ENCODE data around the gene RASA2.

RASA2 gene

DNA sequence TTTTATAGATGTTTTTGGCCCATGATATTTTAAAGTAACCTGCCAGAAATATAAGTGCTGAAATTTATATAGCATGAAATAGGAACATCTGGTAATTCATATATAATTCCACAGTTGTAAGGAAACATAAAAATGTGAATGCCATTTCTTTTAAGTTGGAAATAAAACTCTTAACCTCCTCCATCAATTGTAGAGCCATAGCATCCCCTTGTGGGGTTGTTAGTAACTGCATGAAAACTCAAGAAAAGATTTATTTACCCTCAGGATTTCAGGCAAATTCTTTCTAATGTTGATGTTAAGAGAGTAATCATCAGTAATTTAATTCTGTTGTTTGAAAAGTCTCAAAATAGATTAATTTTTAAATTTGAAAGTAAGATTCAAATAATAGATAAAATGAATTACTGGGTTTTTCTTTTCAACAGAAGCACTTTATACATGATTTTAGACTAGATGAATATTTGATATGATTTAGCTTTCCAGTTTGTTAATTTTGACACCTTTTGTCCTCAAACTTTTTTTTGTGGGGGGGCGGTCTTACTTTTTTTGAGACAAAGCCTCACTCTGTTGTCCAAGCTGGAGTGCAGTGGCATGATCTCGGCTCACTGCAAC, 74.7 kb downstream of the RASA2 start:
- Histone ChIP-seq H3K27me3 (ENCODE audit: control insufficient read depth, insufficient read depth, low read length) (no peaks in the 10 kb centered on the region), H3K36me3 (ENCODE audit: control insufficient read depth, insufficient read depth, low read length) (no peaks in the 10 kb centered on the region)

DNA sequence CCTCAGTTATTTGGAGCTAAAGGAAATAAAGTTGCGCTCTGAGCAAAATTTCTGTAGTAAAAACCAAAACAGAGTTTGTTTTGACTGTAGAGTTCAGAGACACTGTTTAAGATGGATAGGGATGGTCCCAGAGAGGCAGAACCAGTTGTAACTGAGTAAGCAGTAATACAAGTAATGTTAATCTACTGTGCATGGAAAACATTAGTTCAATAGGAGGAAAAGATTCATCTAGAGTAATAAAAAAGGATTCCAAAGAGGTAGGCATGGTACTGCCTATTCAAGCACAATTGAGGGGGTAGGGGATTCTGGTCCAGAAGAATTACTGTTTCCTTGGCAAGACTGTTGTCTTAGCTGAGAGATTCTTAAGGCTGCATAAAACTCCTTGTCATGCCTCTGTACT, 77.4 kb downstream of the RASA2 start:
- H3K27me3 ChIP-seq (ENCODE audit: control insufficient read depth, insufficient read depth, low read length), result no peaks in the 10 kb centered on the region
- H3K4me3 ChIP-seq (ENCODE audit: low read depth, low read length), result no peak overlapping the region
- H3K4me1 ChIP-seq (ENCODE audit: control insufficient read depth, insufficient read depth, low read length), result no peaks in the 10 kb centered on the region
- no peaks in the 10 kb centered on the region for H3K9me3 ChIP-seq (ENCODE audit: control insufficient read depth, insufficient read depth, low read length)
- H3K36me3 ChIP-seq (ENCODE audit: control insufficient read depth, insufficient read depth, low read length), result no peaks in the 10 kb centered on the region
- H3K9ac ChIP-seq (ENCODE audit: low read depth, low read length), result no peak overlapping the region

More for the DNA sequence above, 74.7 kb downstream of the RASA2 start:
- H3K9me3 ChIP-seq (ENCODE audit: control insufficient read depth, insufficient read depth, low read length), result no peaks in the 10 kb centered on the region
- H3K9ac ChIP-seq (ENCODE audit: low read depth, low read length), result no peak overlapping the region
- H3K4me3 ChIP-seq (ENCODE audit: low read depth, low read length), result no peak overlapping the region
- H3K4me1 ChIP-seq (ENCODE audit: control insufficient read depth, insufficient read depth, low read length), result no peaks in the 10 kb centered on the region

DNA sequence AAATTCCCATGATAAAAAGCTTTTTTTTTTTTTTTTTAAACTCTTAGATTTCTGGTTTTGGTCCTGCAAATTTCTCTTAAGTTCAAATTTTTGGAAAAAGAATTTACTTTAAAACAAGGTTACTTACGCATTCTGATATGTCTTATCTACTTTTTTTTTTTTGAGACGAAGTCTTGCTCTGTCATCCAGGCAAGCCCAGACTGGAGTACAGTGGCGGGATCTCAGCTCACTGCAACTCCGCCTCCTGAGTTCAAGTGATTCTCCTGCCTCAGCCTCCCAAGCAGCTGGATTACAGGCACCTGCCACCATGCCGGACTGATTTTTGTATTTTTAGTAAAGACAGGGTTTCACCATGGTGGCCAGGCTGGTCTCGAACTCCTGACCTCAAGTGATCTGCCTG, 83.2 kb downstream of the RASA2 start:
- Histone ChIP-seq H3K9me3 (ENCODE audit: control insufficient read depth, insufficient read depth, low read length) (no peaks in the 10 kb centered on the region), H3K36me3 (ENCODE audit: control insufficient read depth, insufficient read depth, low read length) (no peaks in the 10 kb centered on the region)

DNA sequence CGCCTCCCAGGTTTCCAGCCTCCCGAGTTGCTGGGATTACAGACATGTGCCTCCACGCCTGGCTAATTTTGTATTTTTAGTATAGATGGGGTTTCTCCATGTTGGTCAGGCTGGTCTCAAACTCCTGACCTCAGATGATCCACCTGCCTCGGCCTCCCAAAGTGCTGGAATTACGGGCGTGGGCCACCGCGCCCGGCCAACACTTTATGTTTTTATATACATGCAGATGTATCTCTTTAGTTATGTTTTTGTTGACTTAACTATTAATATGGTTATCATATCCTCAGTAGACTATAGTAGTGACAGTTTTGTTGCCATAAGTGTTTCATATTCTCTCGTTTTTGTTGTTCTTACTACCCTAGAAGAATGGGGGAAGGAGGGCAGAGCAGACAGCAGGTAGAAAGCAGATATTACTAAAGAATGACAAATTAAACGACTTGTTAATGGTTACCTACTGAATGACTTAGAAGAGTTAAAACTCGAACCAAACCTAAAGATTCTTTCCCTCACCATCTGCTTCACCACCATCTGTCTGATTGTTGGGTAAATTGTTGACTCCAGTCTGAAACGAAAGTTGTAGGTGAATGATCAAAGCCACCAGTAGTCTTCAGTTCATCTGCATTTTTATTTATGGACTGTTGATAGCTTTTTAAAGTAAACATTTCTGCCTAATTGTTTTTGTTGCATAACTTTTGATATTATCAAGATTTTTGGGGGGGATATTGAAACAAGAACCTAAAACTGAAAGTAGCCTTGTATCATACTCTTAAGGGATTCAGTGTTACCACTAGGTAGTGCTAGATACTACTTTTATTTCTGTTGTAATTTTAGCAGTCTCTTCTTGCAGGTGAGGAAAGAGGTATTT, 89.3 kb downstream of the RASA2 start:
- no peaks in the 10 kb centered on the region for H3K9me3 ChIP-seq (ENCODE audit: control insufficient read depth, insufficient read depth, low read length)
- no peaks in the 10 kb centered on the region for H3K27me3 ChIP-seq (ENCODE audit: control insufficient read depth, insufficient read depth, low read length)
- no peaks in the 10 kb centered on the region for H3K4me1 ChIP-seq (ENCODE audit: control insufficient read depth, insufficient read depth, low read length)
- H3K4me3 ChIP-seq (ENCODE audit: low read depth, low read length), result no peak overlapping the region
- H3K36me3 ChIP-seq (ENCODE audit: control insufficient read depth, insufficient read depth, low read length), result no peaks in the 10 kb centered on the region
- no peak overlapping the region for H3K9ac ChIP-seq (ENCODE audit: low read depth, low read length)

More for the DNA sequence above, 83.2 kb downstream of the RASA2 start:
- H3K9ac ChIP-seq (ENCODE audit: low read depth, low read length), result no peak overlapping the region
- no peaks in the 10 kb centered on the region for H3K27me3 ChIP-seq (ENCODE audit: control insufficient read depth, insufficient read depth, low read length)
- no peaks in the 10 kb centered on the region for H3K4me1 ChIP-seq (ENCODE audit: control insufficient read depth, insufficient read depth, low read length)
- no peak overlapping the region for H3K4me3 ChIP-seq (ENCODE audit: low read depth, low read length)

DNA sequence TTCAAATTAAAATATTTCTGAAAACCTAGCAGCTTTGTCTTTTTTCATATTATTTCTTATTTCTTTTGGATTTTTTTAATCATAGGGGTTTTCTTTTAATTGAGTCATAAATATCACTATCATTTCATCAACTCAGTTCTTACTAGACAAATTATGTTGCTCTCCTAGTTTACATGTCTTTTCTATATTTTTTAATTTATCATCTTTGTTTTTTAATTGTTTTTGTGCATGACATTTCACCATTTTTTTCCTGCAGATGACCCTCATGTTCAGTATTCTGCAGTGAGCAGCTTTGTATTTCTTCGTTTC, 89.9 kb downstream of the RASA2 start:
- no peak overlapping the region for H3K9ac ChIP-seq (ENCODE audit: low read depth, low read length)
- no peak overlapping the region for H3K4me3 ChIP-seq (ENCODE audit: low read depth, low read length)
- H3K36me3 ChIP-seq (ENCODE audit: control insufficient read depth, insufficient read depth, low read length), result no peaks in the 10 kb centered on the region

DNA sequence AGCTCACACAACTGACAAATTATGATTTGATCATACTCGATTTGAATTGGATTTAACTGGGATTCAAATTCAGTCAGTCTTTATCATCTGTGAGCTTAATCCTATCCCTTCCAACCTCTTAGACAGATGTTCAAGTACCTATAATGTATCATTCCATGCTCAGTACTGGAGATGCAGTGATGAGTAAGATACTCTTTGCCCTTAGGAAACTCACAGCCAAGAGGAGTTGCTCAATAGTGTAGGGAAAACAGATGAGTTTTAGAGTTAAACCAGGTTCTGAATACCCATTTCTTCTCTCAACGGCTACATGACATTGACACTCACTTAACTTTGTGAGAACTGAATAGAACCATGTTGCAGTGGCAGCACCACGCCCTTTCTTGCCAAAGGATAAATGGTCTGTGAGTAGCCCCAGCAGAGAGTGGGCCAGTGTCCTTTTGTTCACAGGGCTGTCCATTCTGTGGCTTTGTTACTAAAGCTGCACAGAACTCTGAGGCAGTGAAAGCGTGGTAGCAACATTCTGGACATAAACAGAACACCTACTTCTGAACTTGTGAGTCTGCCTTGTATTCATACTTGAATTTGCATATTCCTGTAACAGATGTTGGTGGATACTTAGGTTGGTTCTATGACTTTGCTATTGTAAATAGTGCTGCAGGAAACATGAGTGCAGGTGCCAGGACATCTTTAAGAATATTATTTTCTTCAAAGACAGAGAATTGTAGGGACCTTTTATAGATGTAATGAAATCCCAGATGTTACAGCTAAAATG, 91.6 kb downstream of the RASA2 start:
- no peak overlapping the region for H3K4me3 ChIP-seq (ENCODE audit: low read depth, low read length)

More for the DNA sequence above, 89.9 kb downstream of the RASA2 start:
- H3K4me1 ChIP-seq (ENCODE audit: control insufficient read depth, insufficient read depth, low read length), result no peaks in the 10 kb centered on the region
- no peaks in the 10 kb centered on the region for H3K27me3 ChIP-seq (ENCODE audit: control insufficient read depth, insufficient read depth, low read length)
- no peaks in the 10 kb centered on the region for H3K9me3 ChIP-seq (ENCODE audit: control insufficient read depth, insufficient read depth, low read length)

DNA sequence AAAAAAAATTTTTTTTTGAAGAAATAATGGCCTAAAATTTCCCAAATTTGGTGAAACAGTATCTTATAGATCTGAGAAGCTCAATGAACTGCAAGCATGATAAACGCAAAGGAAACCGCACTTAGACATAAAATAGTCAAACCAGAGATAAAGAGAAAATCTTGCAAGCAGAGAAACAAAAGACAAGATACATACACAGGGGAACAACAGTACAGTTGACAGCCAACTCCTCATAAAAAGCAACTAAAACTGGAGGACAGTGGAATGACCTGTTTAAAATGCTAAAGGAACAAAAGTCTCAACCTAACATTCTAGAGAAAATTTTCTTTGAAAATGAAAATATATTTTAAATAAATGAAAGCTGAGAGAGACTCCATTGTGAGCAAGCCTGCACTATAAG, 107.5 kb downstream of the RASA2 start:
- Histone ChIP-seq H3K4me3 (ENCODE audit: low read depth, low read length) (no peak overlapping the region), H3K4me1 (ENCODE audit: control insufficient read depth, insufficient read depth, low read length) (no peaks in the 10 kb centered on the region), H3K27me3 (ENCODE audit: control insufficient read depth, insufficient read depth, low read length) (no peaks in the 10 kb centered on the region), H3K9me3 (ENCODE audit: control insufficient read depth, insufficient read depth, low read length) (no peaks in the 10 kb centered on the region), H3K9ac (ENCODE audit: low read depth, low read length) (no peak overlapping the region), H3K36me3 (ENCODE audit: control insufficient read depth, insufficient read depth, low read length) (no peaks in the 10 kb centered on the region)

More for the DNA sequence above, 91.6 kb downstream of the RASA2 start:
- Histone ChIP-seq H3K4me1 (ENCODE audit: control insufficient read depth, insufficient read depth, low read length) (no peaks in the 10 kb centered on the region), H3K36me3 (ENCODE audit: control insufficient read depth, insufficient read depth, low read length) (no peaks in the 10 kb centered on the region), H3K9me3 (ENCODE audit: control insufficient read depth, insufficient read depth, low read length) (no peaks in the 10 kb centered on the region), H3K27me3 (ENCODE audit: control insufficient read depth, insufficient read depth, low read length) (no peaks in the 10 kb centered on the region), H3K9ac (ENCODE audit: low read depth, low read length) (no peak overlapping the region)

DNA sequence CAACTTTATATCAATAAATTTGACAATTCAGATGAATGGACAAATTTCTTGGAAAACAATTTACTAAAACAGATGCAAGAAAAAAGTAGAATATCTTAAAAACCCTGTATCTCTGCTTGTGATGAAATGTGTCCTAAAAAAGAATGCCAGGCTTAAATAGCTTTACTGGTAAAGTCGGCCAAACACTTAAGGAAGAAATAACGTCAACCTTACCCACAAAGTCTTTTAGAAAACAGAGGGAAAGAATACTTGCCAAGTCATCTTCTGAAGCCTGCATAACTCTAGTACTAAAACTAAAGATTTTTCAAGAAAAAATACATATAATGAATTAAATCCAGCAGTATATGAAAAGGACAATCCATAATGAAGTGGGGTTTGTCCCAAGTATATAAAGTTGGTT, 111.1 kb downstream of the RASA2 start:
- H3K27me3 ChIP-seq (ENCODE audit: control insufficient read depth, insufficient read depth, low read length), result no peaks in the 10 kb centered on the region
- H3K4me3 ChIP-seq (ENCODE audit: low read depth, low read length), result no peak overlapping the region
- no peak overlapping the region for H3K9ac ChIP-seq (ENCODE audit: low read depth, low read length)
- H3K4me1 ChIP-seq (ENCODE audit: control insufficient read depth, insufficient read depth, low read length), result no peaks in the 10 kb centered on the region
- H3K9me3 ChIP-seq (ENCODE audit: control insufficient read depth, insufficient read depth, low read length), result peaks cover 6% of the 10 kb centered on the region
- no peaks in the 10 kb centered on the region for H3K36me3 ChIP-seq (ENCODE audit: control insufficient read depth, insufficient read depth, low read length)

DNA sequence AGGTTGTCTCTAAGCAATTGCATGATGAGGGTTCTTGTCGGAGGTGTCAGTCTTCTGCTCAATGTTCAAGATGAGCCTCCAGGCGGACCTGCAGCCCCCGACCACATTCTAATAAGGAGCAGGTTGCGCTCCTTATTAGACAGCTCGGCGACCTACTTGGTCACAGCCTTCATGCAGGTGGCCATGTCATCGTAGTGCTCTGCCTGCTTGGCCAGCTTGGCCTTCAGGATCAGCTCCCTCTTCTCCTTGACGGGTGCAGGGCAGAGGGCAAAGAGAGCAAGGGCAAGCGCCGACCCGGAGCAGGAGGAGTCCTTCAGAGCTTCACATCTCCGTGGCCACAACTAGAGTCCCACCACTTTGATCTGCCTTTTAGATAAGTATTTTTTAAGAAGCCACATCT, 113.5 kb downstream of the RASA2 start:
- Histone ChIP-seq H3K4me1 (ENCODE audit: control insufficient read depth, insufficient read depth, low read length) (no peaks in the 10 kb centered on the region), H3K9me3 (ENCODE audit: control insufficient read depth, insufficient read depth, low read length) (peaks cover 6% of the 10 kb centered on the region), H3K4me3 (ENCODE audit: low read depth, low read length) (no peak overlapping the region), H3K9ac (ENCODE audit: low read depth, low read length) (no peak overlapping the region), H3K36me3 (ENCODE audit: control insufficient read depth, insufficient read depth, low read length) (no peaks in the 10 kb centered on the region), H3K27me3 (ENCODE audit: control insufficient read depth, insufficient read depth, low read length) (no peaks in the 10 kb centered on the region)

DNA sequence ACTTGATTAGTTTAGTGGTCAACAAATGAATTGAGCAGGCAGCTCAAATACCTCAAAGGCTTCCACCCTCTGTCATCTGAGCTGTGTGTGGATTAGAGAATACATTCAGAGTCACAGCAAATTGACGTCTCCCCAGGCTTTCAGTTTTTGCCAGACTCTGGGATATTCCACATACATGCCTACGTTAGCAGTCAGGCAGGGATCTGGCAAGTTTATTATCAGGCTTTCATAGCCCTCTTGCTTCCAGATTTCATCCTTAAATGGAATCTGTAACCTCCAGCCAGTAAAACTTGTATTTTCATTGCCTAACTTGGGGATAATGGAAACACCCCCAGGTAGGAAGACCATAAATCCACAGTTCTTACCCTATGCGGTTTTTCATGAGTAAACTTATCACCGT, 115.9 kb downstream of the RASA2 start:
- Histone ChIP-seq H3K9ac (ENCODE audit: low read depth, low read length) (no peak overlapping the region), H3K36me3 (ENCODE audit: control insufficient read depth, insufficient read depth, low read length) (no peaks in the 10 kb centered on the region), H3K4me1 (ENCODE audit: control insufficient read depth, insufficient read depth, low read length) (no peaks in the 10 kb centered on the region), H3K4me3 (ENCODE audit: low read depth, low read length) (no peak overlapping the region), H3K9me3 (ENCODE audit: control insufficient read depth, insufficient read depth, low read length) (peaks cover 6% of the 10 kb centered on the region), H3K27me3 (ENCODE audit: control insufficient read depth, insufficient read depth, low read length) (no peaks in the 10 kb centered on the region)

DNA sequence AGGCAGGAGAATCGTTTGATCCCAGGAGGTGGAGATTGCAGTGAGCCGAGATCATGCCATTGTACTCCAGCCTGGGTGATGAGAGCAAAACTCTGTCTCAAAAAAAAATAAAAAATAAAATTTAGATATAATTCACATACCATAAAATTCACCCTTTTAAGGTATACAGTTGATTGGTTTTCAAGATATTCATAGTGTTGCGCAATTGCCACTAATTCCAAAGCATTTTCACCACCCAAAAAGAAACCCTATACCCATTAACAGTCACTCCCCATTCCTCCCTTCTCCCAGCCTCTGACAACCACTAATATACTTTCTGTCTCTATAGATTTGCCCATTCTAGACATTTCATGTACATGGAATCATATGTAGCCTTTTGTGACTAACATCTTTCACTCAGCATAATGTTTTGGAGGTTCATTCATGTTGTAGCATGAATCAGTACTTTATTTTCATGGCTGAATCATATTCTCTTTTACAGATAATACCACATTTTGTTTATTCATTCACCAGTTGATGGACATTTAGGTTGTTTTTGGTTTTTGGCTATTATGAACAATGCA, 116.7 kb downstream of the RASA2 start:
- no peak overlapping the region for H3K4me3 ChIP-seq (ENCODE audit: low read depth, low read length)
- no peaks in the 10 kb centered on the region for H3K27me3 ChIP-seq (ENCODE audit: control insufficient read depth, insufficient read depth, low read length)
- no peaks in the 10 kb centered on the region for H3K36me3 ChIP-seq (ENCODE audit: control insufficient read depth, insufficient read depth, low read length)
- H3K9ac ChIP-seq (ENCODE audit: low read depth, low read length), result no peak overlapping the region
- no peaks in the 10 kb centered on the region for H3K4me1 ChIP-seq (ENCODE audit: control insufficient read depth, insufficient read depth, low read length)
- peaks cover 6% of the 10 kb centered on the region for H3K9me3 ChIP-seq (ENCODE audit: control insufficient read depth, insufficient read depth, low read length)

Data from iPS-15b (cell line).